HepG2 (cell line): Measurements from ENCODE around the gene MAP3K14. TPM values are rescaled to one million over a fixed set of nuclear protein-coding genes. Genes with fewer than 3 reads are reported as not detected.

Experiments
- ARNT2 ChIP-seq: sonication (generic); formaldehyde crosslinking; IDR thresholded peaks from 2 replicates; pipeline ENCODE4 v1.8.0; 2022; ENCODE audit warnings: mild to moderate bottlenecking, low read depth, missing genetic modification reagents, moderate library complexity
- ETV5 ChIP-seq: IDR thresholded peaks from 2 replicates; pipeline ENCODE4 v1.6.1; 2018; ENCODE audit warnings: missing biosample characterization, missing genetic modification reagents, inconsistent platforms, borderline replicate concordance
- FOXM1 ChIP-seq: sonication (generic); formaldehyde crosslinking; IDR thresholded peaks from 2 replicates; pipeline ENCODE4 v1.5.0; 2020; ENCODE audit warnings: missing genetic modification reagents
- KDM5B ChIP-seq: sonication (generic); formaldehyde crosslinking; IDR thresholded peaks from 2 replicates; pipeline ENCODE4 v1.4.0; 2020; ENCODE audit warnings: missing genetic modification reagents, mild to moderate bottlenecking, borderline replicate concordance
- NFIC ChIP-seq: IDR thresholded peaks from 2 replicates; pipeline ENCODE4 v1.6.1; 2012; ENCODE audit warnings: mild to moderate bottlenecking, low read length, inconsistent platforms
- PHF20 ChIP-seq: sonication (generic); formaldehyde crosslinking; IDR thresholded peaks from 2 replicates; pipeline ENCODE4 v1.5.0; 2020; ENCODE audit warnings: mild to moderate bottlenecking, missing genetic modification reagents
- PTBP1 ChIP-seq: fragments of 200-400 bp; formaldehyde crosslinking; IDR thresholded peaks from 2 replicates; pipeline ENCODE4 v1.6.1; 2018; ENCODE audit warnings: low read length, low read depth; ENCODE audit not compliant: poor library complexity, severe bottlenecking
- SIN3A ChIP-seq: IDR thresholded peaks from 2 replicates; pipeline ENCODE4 v1.6.1; 2011; ENCODE audit warnings: low read depth, mild to moderate bottlenecking, control low read depth, low read length, borderline replicate concordance
- SPEN ChIP-seq: sonication (generic); formaldehyde crosslinking; IDR thresholded peaks from 2 replicates; pipeline ENCODE4 v1.5.1; 2020; ENCODE audit warnings: low read depth, mild to moderate bottlenecking, missing genetic modification reagents
- TEAD2 ChIP-seq: sonication (generic); formaldehyde crosslinking; IDR thresholded peaks from 2 replicates; pipeline ENCODE4 v1.9.0; 2021; ENCODE audit warnings: missing genetic modification reagents
- ZMYM3 ChIP-seq: sonication (generic); formaldehyde crosslinking; IDR thresholded peaks from 2 replicates; pipeline ENCODE4 v1.5.1; 2020; ENCODE audit warnings: mild to moderate bottlenecking, missing genetic modification reagents
- ZNF292 ChIP-seq: sonication (generic); formaldehyde crosslinking; IDR thresholded peaks from 2 replicates; pipeline ENCODE4 v1.8.1; 2022; ENCODE audit warnings: mild to moderate bottlenecking, low read depth, missing genetic modification reagents, borderline replicate concordance
- ZNF878 ChIP-seq: sonication (generic); formaldehyde crosslinking; IDR thresholded peaks from 2 replicates; pipeline ENCODE4 v1.8.1; 2023; ENCODE audit warnings: mild to moderate bottlenecking, missing genetic modification reagents, moderate library complexity
- polyA plus RNA-seq, 8 experiments: library from polyadenylated mRNA; depleted of rRNA in 3 of 8; stranded (reverse) in 7 of 8; unstranded in 1 of 8; fragments of >200 nt; fragmentation: Illumina TruSeq in 4 of 8; extraction: Trizol in 4 of 8; gene quantifications; 2 replicates each; pipeline versions ENCODE4 v1.2.1 to v1.2.3, GENCODE V29; 2011 to 2016; ENCODE audit warnings: low read depth in 4 of 8, missing spikeins in 1 of 8, mixed read lengths in 1 of 8; ENCODE audit not compliant: insufficient read depth in 1 of 8
- total RNA-seq, 5 experiments: library from RNA; depleted of rRNA; stranded (reverse); fragments of >200 nt; fragmentation: Illumina TruSeq; extraction: Trizol; gene quantifications; 2 replicates each; pipeline ENCODE4 v1.2.3, GENCODE V29; 2016; ENCODE audit warnings: low read depth in 1 of 5
- TF ChIP-seq, protein P1 (sequence below): sonication (generic); formaldehyde crosslinking; IDR thresholded peaks from 2 replicates; pipeline ENCODE4 v1.4.0; 2020; ENCODE audit warnings: missing genetic modification reagents
- TF ChIP-seq, protein P2 (sequence below), 2 experiments: IDR thresholded peaks; 2 replicates each; pipeline ENCODE4 v1.6.1; 2011 to 2012; ENCODE audit warnings: low read length in 2 of 2, borderline replicate concordance in 1 of 2, low read depth in 1 of 2, mild to moderate bottlenecking in 1 of 2, moderate library complexity in 1 of 2
- TF ChIP-seq, protein P3 (sequence below): sonication (generic); formaldehyde crosslinking; IDR thresholded peaks from 2 replicates; pipeline ENCODE4 v1.4.0; 2020; ENCODE audit warnings: missing genetic modification reagents
- TF ChIP-seq, protein P4 (sequence below): sonication (generic); formaldehyde crosslinking; IDR thresholded peaks from 2 replicates; pipeline ENCODE4 v1.5.0; 2020; ENCODE audit warnings: missing genetic modification reagents, mild to moderate bottlenecking, borderline replicate concordance
- TF ChIP-seq, protein P5 (sequence below): sonication (generic); formaldehyde crosslinking; IDR thresholded peaks from 2 replicates; pipeline ENCODE4 v1.5.1; 2020; ENCODE audit warnings: missing genetic modification reagents, mild to moderate bottlenecking, borderline replicate concordance

MAP3K14 gene
- total and polyA plus RNA-seq, 2 of the 13 experiments (the other 11 are each of a cell fraction or from before 2014, with no cell fraction given), result 2.6 TPM

DNA sequence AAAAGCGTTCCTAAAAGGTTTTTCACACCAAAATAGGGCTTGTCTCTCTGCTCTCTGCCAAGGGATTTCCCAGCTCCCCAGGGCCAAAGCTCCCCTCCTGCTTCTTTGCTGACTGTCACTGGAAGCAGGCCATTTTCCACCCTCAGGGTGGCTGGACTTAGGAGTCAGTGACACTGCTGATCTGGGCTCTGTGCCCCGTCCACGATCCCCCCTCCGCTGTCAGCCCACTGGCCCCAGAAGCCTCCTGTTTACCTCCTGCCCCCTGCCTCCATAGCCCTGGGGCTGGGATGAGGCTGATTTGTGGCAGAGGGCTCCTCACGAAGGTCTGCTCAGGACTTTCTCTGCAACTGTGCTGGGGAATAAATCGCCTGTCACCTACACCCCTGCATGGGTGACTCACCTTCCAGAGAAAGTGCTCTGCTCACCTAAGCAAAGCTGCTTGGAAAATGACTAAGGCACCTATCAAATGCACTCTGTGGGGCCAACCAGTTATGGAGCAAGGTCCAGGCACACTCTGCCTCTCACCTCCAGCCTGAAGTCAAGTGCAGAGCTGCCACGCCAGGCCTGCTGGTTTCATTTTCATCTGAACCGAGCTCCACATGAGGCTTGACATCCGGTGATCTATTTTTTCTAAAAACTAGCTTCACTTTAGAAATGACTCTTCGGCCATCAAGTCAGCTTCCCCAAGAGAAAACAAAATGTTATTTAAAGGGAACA, 4.9 kb downstream of the MAP3K14 start (continued):
- TF ChIP-seq ZNF878 (peak; percentile 70; the same call in 1 of the 2 replicates), ZMYM3 (CRISPR knock-in tag) (peak; percentile 80; the same call in 1 of the 2 replicates), SPEN (CRISPR knock-in tag) (no peak), TEAD2 (CRISPR knock-in tag) (no peak), SIN3A (peak; percentile 83; the same call in 1 of the 2 replicates), KDM5B (peak; percentile 51; the same call in 1 of the 2 replicates), FOXM1 (CRISPR knock-in tag) (no peak), PTBP1 (peak; percentile 28), PHF20 (peak; percentile 32; the same call in 1 of the 2 replicates), ZNF292 (CRISPR knock-in tag) (peak; percentile 99), ARNT2 (0 out of 2 replicates have a peak, but pooled peaks have one; percentile 52), ETV5 (peak; percentile 83), NFIC (no peak)
- TF ChIP-seq, protein P1, sequence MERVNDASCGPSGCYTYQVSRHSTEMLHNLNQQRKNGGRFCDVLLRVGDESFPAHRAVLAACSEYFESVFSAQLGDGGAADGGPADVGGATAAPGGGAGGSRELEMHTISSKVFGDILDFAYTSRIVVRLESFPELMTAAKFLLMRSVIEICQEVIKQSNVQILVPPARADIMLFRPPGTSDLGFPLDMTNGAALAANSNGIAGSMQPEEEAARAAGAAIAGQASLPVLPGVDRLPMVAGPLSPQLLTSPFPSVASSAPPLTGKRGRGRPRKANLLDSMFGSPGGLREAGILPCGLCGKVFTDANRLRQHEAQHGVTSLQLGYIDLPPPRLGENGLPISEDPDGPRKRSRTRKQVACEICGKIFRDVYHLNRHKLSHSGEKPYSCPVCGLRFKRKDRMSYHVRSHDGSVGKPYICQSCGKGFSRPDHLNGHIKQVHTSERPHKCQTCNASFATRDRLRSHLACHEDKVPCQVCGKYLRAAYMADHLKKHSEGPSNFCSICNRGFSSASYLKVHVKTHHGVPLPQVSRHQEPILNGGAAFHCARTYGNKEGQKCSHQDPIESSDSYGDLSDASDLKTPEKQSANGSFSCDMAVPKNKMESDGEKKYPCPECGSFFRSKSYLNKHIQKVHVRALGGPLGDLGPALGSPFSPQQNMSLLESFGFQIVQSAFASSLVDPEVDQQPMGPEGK (CRISPR knock-in tag), result peak; percentile 60
- TF ChIP-seq, protein P2, sequence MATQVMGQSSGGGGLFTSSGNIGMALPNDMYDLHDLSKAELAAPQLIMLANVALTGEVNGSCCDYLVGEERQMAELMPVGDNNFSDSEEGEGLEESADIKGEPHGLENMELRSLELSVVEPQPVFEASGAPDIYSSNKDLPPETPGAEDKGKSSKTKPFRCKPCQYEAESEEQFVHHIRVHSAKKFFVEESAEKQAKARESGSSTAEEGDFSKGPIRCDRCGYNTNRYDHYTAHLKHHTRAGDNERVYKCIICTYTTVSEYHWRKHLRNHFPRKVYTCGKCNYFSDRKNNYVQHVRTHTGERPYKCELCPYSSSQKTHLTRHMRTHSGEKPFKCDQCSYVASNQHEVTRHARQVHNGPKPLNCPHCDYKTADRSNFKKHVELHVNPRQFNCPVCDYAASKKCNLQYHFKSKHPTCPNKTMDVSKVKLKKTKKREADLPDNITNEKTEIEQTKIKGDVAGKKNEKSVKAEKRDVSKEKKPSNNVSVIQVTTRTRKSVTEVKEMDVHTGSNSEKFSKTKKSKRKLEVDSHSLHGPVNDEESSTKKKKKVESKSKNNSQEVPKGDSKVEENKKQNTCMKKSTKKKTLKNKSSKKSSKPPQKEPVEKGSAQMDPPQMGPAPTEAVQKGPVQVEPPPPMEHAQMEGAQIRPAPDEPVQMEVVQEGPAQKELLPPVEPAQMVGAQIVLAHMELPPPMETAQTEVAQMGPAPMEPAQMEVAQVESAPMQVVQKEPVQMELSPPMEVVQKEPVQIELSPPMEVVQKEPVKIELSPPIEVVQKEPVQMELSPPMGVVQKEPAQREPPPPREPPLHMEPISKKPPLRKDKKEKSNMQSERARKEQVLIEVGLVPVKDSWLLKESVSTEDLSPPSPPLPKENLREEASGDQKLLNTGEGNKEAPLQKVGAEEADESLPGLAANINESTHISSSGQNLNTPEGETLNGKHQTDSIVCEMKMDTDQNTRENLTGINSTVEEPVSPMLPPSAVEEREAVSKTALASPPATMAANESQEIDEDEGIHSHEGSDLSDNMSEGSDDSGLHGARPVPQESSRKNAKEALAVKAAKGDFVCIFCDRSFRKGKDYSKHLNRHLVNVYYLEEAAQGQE (IDR thresholded peaks at IDR 0.05; ENCODE audit: borderline replicate concordance in 1 of 2, low read depth in 1 of 2, low read length in 2 of 2), result peak in 1 of 2 experiments; percentile 23; a peak in 1 of 4 replicates
- TF ChIP-seq, protein P3, sequence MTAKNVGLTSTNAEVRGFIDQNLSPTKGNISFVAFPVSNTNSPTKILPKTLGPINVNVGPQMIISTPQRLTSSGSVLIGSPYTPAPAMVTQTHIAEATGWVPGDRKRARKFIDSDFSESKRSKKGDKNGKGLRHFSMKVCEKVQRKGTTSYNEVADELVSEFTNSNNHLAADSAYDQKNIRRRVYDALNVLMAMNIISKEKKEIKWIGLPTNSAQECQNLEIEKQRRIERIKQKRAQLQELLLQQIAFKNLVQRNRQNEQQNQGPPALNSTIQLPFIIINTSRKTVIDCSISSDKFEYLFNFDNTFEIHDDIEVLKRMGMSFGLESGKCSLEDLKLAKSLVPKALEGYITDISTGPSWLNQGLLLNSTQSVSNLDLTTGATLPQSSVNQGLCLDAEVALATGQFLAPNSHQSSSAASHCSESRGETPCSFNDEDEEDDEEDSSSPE (CRISPR knock-in tag), result peak; percentile 49
- TF ChIP-seq, protein P4, sequence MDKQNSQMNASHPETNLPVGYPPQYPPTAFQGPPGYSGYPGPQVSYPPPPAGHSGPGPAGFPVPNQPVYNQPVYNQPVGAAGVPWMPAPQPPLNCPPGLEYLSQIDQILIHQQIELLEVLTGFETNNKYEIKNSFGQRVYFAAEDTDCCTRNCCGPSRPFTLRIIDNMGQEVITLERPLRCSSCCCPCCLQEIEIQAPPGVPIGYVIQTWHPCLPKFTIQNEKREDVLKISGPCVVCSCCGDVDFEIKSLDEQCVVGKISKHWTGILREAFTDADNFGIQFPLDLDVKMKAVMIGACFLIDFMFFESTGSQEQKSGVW (CRISPR knock-in tag), result no peak
- TF ChIP-seq, protein P5, sequence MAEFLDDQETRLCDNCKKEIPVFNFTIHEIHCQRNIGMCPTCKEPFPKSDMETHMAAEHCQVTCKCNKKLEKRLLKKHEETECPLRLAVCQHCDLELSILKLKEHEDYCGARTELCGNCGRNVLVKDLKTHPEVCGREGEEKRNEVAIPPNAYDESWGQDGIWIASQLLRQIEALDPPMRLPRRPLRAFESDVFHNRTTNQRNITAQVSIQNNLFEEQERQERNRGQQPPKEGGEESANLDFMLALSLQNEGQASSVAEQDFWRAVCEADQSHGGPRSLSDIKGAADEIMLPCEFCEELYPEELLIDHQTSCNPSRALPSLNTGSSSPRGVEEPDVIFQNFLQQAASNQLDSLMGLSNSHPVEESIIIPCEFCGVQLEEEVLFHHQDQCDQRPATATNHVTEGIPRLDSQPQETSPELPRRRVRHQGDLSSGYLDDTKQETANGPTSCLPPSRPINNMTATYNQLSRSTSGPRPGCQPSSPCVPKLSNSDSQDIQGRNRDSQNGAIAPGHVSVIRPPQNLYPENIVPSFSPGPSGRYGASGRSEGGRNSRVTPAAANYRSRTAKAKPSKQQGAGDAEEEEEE (CRISPR knock-in tag), result no peak
